Gastroesophageal sphincter (tissue), 3 donors: ENCODE results near the gene OMP.

Experiments
- CTCF ChIP-seq, 4 experiments: fragments of 200-600 bp in 2 of 4; fragments of 450-650 bp in 2 of 4; sonication (generic) in 1 of 4; IDR thresholded peaks; one replicate each; pipeline ENCODE4 v1.5.1; 2017 to 2019; ENCODE audit warnings: antibody characterized with exemption in 4 of 4, mild to moderate bottlenecking in 2 of 4, moderate library complexity in 2 of 4
- EP300 ChIP-seq: sonication (generic); formaldehyde crosslinking; IDR thresholded peaks from one replicate; pipeline ENCODE4 v1.6.1; 2017; ENCODE audit warnings: antibody characterized with exemption, mild to moderate bottlenecking
- POLR2A ChIP-seq, 2 donors: fragments of 450-650 bp; IDR thresholded peaks; one replicate each; pipeline ENCODE4 v1.6.1; 2017; ENCODE audit warnings: antibody characterized with exemption in 2 of 2, mild to moderate bottlenecking in 2 of 2, moderate library complexity in 1 of 2

GRCh38 chr11:77149716-77150392 is 47.2 kb downstream of the OMP start:
- TF ChIP-seq CTCF (IDR thresholded peaks at IDR 0.05) (no peak), EP300 (no peak), POLR2A (IDR thresholded peaks at IDR 0.05) (no peak)
